DND-41 (cell line): ENCODE data around the gene ABTB1.

Experiments used
- EZH2 ChIP-seq: IDR thresholded peaks from 3 replicates; pipeline ENCODE4 v1.6.1; 2012; ENCODE audit warnings: borderline replicate concordance, low read depth, mild to moderate bottlenecking, moderate library complexity, low read length, inconsistent platforms; ENCODE audit not compliant: severe bottlenecking
- TF ChIP-seq, protein P1 (sequence below): IDR thresholded peaks from 2 replicates; pipeline ENCODE4 v1.5.1; 2012; ENCODE audit warnings: borderline replicate concordance, low read length, moderate library complexity, mild to moderate bottlenecking; ENCODE audit not compliant: poor library complexity, severe bottlenecking; ENCODE audit errors: extremely low read depth

DNA sequence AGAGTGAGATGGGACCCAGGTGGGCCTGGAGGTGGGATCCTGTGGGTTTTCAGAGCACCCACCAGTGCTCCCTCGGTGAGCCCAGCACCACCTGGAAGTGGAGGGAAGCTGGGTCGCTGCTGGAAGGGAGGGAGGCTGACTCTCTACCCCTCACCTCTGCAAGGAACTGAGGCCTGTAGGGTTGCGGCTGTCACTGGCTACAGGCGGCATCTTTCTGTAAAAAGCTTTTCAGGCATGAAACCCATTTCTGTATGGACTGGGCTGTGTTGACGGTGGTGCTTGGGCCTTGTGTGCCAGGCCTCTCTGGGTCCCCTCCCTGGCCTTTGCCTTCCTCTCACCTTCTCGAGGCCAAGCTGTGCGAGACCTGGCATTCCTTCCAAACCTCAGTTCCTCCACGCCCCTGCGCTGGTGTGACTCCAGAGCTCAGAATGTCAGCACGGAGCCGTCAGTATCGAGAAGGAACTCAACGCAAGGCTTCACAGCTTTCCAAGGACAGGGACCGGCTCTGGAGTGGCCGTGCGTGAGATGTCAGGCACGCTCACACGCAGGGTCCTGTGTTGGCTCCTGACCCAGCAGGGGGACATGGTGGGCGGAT is 16.6 kb downstream of the ABTB1 start:
- TF ChIP-seq, protein P1, sequence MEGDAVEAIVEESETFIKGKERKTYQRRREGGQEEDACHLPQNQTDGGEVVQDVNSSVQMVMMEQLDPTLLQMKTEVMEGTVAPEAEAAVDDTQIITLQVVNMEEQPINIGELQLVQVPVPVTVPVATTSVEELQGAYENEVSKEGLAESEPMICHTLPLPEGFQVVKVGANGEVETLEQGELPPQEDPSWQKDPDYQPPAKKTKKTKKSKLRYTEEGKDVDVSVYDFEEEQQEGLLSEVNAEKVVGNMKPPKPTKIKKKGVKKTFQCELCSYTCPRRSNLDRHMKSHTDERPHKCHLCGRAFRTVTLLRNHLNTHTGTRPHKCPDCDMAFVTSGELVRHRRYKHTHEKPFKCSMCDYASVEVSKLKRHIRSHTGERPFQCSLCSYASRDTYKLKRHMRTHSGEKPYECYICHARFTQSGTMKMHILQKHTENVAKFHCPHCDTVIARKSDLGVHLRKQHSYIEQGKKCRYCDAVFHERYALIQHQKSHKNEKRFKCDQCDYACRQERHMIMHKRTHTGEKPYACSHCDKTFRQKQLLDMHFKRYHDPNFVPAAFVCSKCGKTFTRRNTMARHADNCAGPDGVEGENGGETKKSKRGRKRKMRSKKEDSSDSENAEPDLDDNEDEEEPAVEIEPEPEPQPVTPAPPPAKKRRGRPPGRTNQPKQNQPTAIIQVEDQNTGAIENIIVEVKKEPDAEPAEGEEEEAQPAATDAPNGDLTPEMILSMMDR = no peak
- no peak for TF ChIP-seq EZH2
